HG03469 (cell line): ENCODE measurements around the gene A4GNT.

Experiments
- ATAC-seq: cut with Tn5 transposase; IDR thresholded peaks from one replicate; pipeline ENCODE4 v1.9.1; 2021; ENCODE audit warnings: mild to moderate bottlenecking, moderate library complexity, moderate number of reproducible peaks; ENCODE audit not compliant: unreplicated experiment

Gene A4GNT

DNA sequence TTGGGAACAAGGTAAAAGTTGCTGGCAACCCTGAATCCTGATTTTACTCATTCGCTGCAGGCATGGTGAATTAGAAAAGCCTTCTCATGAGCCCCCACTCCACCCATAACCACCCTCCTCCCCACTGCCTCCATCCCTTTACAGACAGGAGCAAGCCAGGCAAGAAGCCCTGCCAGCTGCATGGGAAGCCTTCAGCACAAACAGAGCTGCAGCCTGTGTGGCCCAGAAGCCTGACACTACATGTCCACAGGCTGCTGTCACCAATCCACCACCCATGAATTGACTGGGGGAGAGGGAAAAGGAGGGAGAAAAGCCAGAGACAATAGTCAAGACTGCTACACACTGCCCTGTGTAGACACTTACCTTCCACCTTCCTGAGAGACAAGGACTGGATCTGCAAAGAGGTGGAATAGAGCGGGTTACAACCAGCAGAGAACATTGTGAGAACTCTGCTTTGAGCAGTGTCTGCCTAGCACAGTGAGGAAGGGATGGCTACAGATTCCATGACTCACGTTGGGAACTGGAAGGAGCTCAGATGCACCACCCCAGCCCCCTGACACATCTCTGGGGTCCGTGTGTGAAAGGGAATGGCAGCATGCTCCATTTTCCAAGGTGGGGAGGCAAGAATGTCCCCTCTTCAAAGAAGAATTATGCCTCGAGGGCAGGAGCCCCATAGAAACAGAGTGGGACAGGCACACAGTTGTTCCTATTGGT lies 50.7 kb downstream of the A4GNT start:
- ATAC-seq, result no peak

DNA sequence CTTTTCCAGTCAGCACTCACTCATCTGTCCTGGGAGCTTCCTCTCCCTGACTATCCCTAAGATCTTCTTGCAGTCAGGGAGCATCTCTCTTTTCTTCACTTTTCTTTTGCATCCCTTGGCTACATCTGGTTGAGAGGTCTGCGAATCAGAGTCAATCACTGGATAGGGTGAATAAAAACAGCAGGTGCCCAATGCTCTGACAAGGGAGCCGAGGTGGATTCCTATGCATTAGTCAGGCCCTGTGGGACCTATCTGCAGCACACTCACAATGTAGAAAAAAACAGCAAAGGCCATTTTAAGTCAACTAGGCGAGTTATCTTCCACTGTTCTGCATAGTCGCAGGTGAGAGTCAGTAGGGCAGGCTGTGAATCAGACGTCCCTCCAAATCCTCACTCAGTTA lies 52.3 kb downstream of the A4GNT start:
- no peak for ATAC-seq

DNA sequence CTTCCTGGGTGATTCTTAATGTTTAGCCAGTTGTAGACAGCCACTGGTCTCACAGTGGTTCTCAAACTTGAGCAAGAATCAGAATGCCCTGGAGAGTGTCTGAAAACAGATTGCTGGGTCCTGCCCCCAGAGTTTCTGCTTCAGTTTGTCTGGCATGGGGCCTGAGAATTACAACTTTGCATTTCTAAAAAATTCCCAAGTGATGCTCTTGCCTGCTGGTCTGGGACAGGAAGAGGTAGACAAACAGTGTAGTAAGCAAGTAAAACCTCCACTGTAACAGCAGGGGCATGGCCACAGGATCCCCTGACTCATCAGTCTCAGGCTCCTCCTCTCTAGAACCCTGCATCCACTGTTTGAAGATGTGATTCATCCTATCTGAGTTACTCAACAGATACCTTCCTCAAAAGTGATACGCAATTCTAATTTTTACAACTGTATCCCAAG lies 53.3 kb downstream of the A4GNT start:
- ATAC-seq, result no peak

DNA sequence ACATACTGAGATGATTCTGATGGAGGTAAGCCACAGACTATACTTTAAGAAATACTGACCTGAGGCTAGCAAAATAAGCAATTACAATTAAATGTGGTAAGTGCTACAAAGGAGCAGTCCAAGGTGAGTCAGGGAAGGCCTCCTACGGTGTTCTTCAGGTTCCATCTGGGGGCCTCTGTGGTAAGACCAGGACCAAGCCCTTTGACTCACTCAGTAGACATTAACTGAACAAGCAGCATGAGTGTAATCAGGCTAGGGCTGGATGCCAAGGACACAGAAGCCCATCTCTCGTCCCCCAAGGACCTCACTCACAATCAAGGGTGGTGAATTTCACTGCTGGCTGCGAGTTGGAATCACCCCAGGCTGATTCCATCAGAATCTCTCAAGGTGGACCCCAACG lies 54.1 kb downstream of the A4GNT start:
- no peak for ATAC-seq
